Pulmonary artery endothelial cell (primary cell): ENCODE results near the gene SLC25A41. TPM values are rescaled to one million over a fixed set of nuclear protein-coding genes. Genes with fewer than 3 reads are reported as not detected.
"Not testable (repeated sequence)": the region's sequence is repeated elsewhere in the genome, so short reads cannot be mapped to it uniquely, and the experiment has no call there.

Source experiments
- DNase-seq: peaks from one replicate; pipeline ENCODE4 v3.0.0-alpha.2; 2011; ENCODE audit warnings: low read depth, low spot score
- total RNA-seq: library from RNA; depleted of rRNA; stranded (reverse); fragments of >200 nt; gene quantifications from 2 replicates; pipeline ENCODE4 v1.2.3, GENCODE V29; 2014

SLC25A41 gene
- total RNA-seq, 1 donor from 2014 or later = 0.07 TPM

DNA sequence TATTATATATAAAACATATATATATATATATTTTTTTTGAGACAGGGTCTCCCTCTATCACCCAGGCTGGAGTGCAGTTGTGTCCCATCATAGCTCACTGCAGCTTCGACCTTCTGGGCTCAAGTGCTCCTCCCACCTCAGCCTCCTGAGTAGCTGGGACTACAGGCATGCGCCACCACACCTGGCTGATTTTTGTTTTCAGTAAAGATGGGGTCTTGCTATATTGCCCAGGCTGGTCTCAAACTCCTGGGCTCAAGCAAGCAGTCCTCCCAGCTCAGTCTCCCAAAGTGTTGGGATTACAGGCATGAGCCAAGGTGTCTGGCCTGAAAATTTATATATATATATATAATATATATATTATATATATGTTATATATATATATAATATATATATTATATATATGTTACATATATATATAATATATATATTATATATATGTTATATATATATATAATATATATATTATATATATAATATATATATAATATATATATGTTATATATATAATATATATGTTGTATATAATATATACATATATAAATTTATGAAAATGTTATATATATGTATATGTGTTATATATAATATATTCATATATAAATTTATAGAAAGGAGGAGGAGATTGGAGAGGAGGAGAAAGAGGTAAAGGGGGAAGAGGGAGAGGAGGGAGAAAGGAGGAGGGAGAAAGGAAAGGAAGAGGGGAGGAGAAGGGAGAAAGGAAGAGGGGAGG, 4.7 kb downstream of the SLC25A41 start:
- DNase-seq = not testable (repeated sequence)

DNA sequence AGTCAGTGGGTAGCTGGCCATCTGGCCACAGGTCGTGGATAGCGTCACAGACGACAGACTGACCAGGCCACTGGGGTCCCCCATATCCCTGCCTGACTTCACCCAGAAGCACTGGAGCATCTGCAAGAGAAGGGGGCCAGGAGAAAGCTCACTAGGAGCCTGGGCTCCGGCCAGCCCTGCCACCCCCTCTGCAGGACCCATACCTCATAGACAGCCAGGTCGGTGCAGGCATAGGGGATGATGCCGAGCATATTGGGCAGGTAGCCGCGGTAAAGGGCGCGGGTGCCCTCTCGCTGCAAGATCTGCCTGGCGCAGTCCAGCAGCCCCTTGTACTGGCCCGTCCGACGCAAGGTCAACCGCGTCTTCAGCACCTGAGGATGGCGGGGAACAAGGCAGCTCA, 6.4 kb downstream of the SLC25A41 start:
- DNase-seq = no peak

DNA sequence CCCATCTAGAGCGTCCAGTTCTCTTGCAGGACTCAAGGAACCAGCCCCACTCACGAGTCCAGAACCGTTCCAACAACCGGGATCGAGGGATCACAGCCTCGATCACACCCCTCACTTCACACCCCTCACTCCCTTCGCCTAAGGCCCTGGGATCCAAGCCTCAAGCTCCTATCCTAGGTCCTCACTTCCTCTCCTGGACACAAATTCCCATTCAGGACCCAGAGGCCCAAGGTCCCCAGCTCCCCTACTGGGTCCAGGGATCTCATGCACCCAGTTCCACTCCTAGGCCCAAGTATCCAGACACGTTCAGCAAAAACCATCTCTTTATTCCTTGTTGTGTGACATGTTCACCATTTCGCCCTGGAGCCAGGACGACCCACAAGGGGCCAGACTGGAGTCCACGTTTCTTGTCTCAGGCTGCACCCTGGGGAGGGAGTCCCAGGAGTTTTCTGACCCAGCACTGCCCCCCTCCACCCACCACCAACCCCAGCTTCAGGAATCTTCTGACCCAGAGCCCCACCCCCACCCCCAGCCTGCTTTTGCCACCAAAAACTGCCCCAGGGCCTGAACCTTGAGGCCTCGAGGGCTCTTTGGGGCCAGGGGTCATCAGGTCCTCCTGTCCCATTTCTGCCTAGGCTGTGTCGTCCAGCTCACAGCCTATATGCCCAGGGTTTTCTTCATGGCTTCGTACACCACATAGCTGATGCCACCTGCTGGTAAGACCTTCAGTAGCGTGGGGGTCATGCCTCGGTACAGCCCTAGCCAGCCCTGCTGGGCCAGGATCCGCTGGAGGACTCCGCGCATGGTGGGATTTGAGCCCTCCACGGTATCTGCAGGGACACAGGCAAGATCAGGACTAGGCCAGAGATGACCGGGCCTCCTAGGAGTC, 7.6 kb downstream of the SLC25A41 start:
- DNase-seq = no peak

DNA sequence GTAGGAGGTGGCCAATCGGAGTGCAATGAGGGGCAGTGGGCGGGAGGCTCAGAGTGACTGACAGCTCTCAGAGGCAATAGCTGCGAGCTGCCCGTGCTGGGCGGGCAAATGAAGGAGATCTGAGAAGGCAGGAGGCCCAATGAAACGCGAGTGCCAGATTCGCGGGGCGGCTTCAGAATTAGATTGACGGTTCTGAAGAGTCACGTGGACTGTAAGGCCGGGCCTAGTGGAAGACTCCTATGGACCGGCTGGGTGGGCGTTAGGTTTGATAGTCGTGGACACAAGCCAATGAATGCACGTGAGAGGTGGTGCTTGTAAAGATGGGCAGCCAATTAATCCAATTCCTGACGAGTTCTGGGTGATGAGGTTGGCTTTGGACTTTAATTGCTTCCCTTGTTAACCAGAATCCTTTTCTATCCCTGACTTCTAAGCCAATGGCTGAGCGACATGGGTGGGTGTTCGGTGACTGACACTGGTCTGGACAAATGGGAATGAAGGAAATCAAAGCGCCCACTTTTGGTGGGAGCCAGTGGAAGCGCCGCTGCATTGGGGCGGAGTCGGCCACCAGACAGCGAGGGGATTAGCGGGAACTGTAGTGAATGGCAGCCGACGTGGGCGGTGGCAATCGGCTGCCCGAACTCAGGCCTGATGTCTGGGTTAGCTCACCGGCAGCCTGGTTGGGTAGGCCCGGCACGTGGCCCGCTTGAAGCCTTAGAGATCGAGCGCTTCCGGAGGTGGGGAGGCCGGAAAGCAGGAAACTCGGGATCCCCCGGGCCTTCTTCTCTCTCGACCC, 8.4 kb downstream of the SLC25A41 start:
- peak; percentile 100 for DNase-seq

DNA sequence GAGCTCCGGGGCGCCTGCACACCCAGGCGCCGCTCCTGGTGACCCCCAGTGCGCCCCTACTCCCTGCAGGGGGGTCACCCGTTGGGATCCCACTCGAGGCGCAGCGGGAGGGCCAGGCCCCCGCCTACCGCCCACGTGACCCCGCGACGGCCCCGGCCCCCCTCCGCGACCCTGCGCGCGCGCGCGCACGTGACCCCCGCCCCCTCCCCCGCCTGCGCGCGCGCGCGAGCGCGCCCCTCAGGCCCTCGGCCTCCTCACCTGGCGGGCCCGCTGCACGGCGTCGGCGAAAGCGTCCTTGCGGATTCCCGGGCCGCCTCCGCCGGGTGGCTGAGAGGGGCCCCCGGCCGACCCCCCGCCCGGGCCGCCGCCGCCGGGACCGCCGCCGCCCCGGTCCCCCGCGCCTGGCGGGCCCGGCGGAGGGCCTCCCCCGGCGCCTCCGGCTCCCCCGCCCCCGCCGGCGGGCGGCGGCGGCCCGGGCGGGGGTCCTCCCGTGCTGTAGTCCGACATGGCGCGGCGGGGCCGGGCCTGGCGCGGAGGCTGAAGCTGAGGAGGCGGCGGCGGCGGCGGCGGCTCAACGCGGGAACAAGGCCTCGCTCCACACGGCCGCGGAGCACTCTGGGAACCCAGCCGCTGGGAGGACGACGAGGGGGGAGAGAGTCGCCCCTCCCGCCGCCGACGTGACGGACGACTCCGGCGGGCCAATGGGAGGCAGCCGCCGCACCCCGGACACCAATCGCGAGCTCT, 9.2 kb downstream of the SLC25A41 start, which contains the start of gene KHSRP:
Gene KHSRP, minus strand, starts transcription at position 617 of the 744 bp plus-strand sequence. Its CDS starts 110 bp downstream, at position 507.
- DNase-seq = no peak

DNA sequence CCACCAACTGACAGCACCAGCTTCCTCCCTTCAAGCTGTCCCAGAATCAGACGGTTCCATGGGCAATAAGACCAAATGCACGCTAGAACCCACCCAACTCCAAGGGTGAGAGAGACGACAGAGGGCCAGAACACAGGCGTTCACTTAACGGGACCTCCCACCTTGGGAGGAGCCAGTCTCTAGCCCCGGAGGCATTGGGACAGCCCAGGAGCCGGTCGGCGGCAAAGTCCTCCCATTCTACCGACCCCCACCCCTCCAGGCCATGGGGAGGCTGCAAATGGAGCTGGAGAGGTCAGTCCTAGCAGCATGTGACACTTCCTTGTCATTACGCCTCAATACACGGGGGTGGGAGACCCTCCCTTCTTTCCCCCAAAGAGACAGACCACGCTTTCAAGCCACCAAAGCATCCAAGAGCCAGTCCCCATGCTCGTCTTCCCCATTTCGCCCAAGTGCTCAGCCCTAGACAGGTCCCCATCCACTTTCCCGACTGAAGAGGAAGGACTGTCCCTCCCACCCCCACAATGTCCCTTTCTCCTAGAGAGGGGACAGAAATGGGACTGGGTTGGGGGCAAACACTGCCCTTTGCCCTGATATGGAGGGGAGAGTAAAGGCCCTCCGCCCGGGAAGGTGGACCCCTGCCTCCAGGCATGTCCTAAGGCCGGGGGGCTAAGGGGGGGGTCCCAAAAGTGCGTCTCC, 9.9 kb downstream of the SLC25A41 start:
- DNase-seq = no peak

DNA sequence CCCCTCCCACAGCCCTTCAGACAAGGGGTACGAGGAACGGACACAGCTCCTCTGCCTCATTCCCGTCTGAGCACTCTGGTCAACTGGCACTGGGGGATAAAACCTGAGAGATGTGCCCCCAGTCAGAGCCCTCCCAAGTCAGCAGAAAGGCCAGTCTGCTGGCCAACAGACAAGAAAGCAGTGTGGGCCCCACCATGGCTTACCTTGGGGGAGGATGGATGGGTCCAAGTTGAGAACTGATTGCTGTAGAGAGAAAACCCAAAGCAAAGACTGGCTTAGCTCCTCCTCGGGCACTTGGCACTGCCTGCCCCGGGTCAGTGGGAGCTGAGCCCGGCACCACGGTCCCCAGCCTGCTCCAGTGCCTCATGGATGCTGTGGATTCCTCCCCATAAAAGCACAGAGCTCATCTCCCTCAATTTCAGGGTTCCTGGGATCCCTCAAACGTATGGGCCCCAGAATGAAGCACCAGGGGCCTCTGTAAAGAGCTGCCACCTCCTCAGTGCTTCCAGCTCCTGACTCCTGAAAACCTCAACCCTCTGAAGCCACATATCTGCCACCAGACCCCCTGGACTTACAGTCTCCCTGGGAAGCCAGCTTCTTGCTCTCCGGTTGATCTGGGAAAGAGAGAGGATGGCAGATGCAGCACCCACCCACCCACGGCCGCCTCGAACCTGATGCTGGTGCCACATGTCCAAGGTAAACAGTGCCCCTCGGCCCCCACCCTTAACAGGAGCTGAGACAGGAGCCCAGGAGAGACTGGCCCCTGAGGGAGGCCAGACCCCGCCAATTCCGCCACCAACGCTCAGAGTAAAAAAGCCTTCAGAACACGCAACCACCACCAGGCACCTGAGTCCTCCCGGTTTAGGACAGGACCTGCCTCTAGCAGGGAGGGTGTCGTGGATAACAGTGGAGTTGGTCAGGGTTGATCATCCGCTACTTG, 12.2 kb downstream of the SLC25A41 start:
- no peak for DNase-seq

DNA sequence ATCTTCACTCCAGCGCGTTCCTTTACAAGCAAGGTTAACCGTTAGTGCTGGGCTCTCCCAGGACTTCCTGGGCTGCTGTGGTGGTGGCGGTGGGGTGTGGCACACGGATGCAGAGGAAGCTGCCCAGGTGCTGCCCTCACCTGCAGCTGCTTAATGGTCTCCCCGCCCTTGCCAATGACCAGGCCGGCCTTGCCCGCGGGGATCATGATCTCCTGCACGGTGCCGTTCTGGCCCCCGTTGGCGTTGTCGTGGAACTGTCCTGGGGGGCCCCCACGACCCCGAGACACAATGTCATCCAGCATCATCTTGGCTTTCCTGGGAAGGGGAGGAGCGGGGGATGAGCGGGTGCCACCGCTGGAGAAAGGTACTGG, 15.0 kb downstream of the SLC25A41 start:
- DNase-seq = no peak

DNA sequence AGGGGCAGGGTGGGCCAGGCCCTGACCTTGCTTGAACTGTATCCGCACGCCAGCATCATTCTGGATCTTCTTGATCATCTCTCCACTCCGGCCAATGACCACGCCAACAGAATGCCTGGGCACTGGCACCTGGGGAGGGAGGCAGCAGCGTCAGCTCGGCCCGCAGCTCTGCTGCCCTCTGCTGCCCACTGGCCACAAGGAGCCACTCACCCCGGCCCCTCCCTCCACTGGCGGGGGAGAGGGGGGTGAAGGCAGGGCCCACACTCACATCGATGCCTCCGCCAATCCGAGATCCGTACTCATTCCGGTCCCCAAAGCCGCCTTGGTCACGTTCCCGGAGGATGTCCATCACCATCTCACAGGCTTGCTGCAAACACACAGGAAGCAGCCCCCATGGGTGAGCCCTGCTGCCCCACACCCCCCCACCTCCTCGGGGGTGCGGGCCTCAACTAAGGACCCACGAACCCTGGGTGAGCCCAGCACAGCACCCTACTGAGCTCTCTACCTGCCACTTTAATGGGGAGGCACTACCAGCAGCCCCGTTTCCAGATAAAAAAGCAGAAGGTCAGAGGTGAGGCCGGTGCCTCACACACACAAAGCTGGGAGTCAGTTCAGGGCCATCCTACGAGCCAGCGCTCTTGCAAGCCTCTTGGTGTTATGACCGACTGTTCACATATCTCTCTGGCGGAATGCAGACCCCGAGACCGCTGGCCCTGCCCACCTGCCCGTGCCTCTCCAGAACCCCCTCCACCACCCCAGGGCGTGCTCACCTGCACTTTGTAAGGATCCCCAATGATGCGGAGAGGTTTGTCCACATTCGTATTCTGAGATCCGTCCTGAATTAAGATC, 15.6 kb downstream of the SLC25A41 start:
- no peak for DNase-seq

DNA sequence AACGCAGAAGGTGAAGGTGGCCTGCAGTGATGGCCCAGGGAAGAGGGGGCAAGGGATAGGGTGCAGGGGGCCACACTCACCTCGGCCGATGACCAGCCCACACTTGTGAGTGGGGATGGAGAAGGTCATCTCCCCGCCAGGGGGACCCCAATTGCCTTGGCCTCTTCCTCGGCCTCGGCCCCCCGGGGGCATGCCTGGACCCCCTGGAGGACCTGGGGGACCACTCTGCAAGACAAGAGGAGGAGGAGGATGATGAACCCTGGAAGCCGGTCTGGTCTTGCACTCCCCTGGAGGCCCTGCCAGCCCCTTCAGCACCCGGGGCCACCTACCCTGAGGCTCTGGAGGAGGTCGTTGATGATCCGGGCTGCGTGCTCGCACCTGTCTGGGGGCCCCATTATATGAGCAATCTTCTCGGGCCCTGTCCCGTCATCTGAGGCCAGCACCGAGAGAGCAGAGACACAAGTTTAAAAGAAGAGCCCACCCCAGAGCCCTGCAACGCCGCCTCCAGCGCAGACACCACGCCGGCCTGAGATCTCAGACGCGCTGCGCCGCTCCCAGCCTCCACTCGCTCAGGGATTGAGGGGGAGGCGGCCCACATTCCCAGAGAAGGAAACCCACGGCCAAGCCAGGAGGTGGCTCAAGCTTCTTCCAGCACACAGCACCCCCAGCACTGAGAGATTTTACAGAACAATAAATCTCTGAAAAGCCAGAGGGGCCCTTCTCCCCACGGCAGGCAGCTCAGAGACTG, 16.7 kb downstream of the SLC25A41 start:
- DNase-seq = no peak

DNA sequence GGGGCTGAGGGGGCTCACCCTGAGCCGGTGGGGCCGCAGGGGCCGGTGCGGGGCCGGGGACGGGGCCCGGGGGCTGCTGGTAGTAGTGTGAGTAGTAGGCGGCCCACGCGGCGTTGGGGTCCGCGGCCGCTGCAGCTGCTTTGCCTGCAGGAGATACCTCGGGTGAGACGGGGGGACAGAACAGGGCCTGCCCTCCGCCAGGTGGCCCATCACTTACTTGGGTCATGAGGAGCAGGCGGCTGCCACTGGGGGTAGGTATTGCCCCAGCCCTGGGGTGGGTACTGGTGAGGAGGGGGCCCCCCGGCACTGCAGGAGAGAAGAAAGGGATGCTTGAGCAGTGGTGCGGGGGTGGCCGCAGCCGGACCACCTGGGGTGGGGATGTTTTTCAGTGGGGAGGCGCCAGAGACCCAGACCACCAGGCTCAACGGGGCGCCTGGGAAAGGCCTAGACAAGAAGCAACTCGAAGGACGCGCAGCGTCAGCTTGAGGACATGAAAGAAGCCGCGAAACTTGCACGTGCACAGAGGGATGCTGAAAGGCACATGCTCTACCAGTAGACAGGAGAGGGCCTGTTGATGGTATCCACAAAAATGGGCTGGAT, 17.9 kb downstream of the SLC25A41 start:
- DNase-seq = no peak

DNA sequence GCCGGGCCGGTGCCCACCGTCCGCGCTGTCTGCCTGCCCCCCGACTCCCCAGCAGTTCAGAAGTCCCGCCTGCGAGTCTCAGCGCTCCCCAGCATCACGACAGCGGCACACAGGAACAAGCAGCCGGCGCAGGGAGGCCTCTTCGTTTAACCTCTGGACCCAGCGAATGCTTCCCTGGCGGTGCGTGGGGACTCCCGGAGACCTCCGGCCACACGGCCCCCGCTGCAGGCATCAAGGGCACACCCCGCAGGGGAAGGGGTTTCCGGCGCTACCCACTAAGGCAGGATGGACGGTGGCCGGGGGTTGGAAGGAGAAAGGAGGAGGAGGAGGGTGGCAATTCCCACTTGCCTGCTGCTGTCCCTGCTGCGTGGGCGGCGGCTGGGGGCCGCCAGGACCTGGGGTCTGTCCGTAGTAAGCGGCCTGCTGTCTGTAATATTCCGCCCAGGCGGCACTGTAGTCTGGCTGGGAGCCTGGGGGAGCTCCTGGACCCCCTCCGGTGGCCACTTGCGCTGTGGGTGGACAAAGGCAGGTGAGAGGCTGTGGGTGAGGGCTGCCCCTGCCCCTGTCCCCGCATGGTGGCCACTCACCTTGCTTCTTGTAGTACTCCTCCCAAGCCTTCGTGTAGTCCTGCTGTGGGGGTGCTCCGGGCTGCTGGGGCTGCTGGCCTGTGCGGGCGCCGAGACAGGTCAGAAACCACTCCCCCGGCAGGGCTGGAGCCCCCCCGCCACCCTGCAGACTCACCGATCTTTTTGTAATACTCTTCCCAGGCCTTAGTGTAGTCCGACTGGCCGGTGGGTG, 18.6 kb downstream of the SLC25A41 start:
- DNase-seq = no peak

DNA sequence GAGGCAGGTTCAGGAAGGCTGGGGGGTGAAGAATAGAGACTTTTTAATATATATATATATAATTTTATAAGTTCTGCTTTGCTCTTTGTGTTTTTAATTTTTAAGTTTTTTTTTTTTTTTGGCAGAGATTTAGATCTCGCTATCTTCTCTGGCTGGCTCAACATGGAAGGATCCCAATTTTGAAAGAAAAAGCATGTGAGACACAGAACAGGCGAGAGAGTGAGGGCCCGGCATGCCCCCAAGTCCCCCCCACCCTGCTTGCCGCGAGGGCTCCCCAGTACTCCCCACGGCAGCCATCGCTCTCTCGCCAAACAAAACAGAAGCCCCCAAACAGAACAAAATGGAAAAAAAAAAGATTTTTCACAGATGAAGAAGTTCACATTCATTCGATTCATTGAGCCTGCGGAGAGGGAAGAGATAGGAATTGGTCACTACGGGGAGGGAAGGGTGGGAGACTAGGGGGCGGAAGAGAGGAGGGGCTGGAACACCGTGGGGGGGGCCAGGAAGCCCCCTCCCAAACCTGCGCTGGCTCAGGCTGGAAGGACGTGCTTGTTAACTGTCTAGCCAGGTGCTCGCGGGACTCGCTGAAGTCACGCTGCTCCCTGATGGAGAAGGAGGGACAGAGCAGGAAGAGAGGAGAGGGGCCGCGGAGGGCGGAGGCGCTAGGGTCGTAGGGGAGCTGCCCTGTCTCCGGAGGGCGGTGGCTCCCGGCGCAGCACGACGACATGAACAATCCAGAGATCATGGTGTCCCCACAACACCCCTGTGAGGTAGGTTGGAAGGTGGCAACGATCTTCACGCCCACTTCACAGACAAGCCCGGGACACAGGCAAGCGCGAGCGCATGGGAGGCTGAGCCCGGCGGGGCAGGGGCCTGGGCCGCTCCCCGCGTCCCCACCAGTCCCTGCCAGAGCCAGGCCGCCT, 19.6 kb downstream of the SLC25A41 start:
- no peak for DNase-seq

DNA sequence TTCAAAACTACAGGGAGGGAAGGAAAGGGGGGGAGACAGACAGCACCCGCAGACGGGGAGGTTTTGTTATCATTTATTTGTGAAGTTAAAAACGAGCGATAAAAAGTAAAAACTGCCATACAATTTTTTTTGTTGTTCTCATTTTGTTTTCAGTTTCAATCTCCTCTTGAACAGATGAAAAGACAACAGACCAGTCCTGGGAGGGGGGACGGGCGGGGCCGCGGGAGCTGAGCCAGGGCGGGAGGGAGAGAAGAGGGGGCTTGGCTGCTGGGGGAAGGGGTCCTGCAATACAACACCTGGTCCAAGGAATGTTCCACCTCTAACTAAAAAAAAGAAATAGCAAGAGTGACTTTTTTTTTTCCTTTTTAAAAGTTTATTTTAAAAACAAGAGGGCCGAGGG, 20.3 kb downstream of the SLC25A41 start:
- no peak for DNase-seq

DNA sequence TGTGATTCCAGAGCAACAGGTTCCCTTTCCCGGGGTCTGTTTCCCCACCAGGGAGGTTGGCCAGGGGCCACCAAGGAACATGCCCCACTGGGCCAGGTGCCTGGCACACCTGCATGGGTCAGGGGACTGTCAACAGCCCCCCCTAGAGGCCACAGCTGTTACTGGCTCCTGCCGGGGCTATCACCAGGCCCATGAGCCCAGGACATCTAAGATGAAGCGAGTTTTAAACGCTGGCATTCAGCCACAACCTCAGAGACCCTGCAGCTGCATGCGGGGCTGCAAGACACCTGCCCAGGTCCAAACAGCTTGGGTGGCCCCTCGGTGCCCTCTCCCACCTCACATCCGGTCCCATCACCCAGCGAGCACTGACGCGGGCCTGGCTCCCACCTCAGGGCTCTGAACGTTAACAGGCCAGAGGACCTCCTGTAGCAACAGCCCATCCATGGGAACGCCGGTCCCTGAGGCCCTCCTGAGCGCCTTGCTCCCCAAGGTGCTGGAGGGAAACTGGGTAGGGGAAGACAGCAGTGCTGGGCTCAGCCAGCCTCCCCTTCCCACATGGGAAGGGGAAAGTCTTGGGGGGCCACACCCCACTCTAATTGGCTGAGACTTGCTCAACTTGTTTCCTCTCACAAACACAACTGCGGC, 21.0 kb downstream of the SLC25A41 start:
- no peak for DNase-seq
